Upper lobe of right lung (tissue), 1 donor: ENCODE measurements around the gene MACC1. TPM values are rescaled to one million over a fixed set of nuclear protein-coding genes. Genes with fewer than 3 reads are reported as not detected.

Experiments
- total RNA-seq: library from RNA; stranded (reverse); fragmentation: NEBNext Ultra II Directional; extraction: Animal tissue kit (Norgen Biotek cat#: 25700); gene quantifications from one replicate; pipeline ENCODE4 v1.2.1, GENCODE V29; 2021
- donor health status: DM: no; HTN: yes; CAD: no; lungs with severe emphysema.

MACC1 gene
- total RNA-seq, 1 donor from 2014 or later = 22.1 TPM

Other genes with a start within 250 kb of the MACC1 start
- 4.6 TPM for gene ITGB8, start 113.5 kb upstream of the MACC1 start, total RNA-seq